HepG2 (cell line): ENCODE results near the gene SLAMF6. TPM values are rescaled to one million over a fixed set of nuclear protein-coding genes. Genes with fewer than 3 reads are reported as not detected.

ENCODE experiments used
- ATAC-seq: fragments of 200-7000 bp; cut with Tn5 transposase; 3 replicates; pipeline ENCODE4 v1.9.1; 2020; ENCODE audit warnings: mild to moderate bottlenecking, moderate library complexity
- BruUV-seq: library from RNA; stranded (reverse); fragments of 400-500 nt; replicated peaks from 2 replicates; lab custom pipeline; 2021; lab: Mats Ljungman, UMichigan
- CTCF ChIA-PET: fragments of 300-600 bp; formaldehyde crosslinking; extraction: SDS; loops from one replicate; lab custom pipeline; 2021; ENCODE audit warnings: low total read pairs, inconsistent platforms, low intra/inter-chr PET ratio; lab: Yijun Ruan, JAX
- POLR2A ChIA-PET: fragments of 350-600 bp; sonication (Branson Sonifier 250); formaldehyde crosslinking; loops from one replicate; lab custom pipeline; 2020; ENCODE audit warnings: antibody characterized with exemption, inconsistent platforms; lab: Yijun Ruan, JAX
- DNase-seq: peaks from one replicate; pipeline ENCODE4 v3.0.0-alpha.2; 2015; ENCODE audit warnings: low spot score
- FAIRE-seq: peaks from 3 replicates; lab custom pipeline; 2011; peaks lifted over from hg19 to GRCh38; lab: Jason Lieb, UNC
- H2AFZ ChIP-seq: one replicate; pipeline ENCODE4 v1.6.1; 2011; ENCODE audit warnings: low read length, inconsistent platforms
- H3K27ac ChIP-seq: fragments of 300-600 bp; 3 replicates; pipeline ENCODE4 v1.8.0; 2011; ENCODE audit warnings: mixed run types, mild to moderate bottlenecking, mixed read lengths, low read length, inconsistent platforms; ENCODE audit not compliant: insufficient read depth; ENCODE audit errors: extremely low read length
- H3K27me3 ChIP-seq, 2 experiments: fragments of 200-600 bp in 1 of 2; 2 replicates in 1 of 2; 3 replicates in 1 of 2; pipeline versions ENCODE4 v1.6.0 to v1.8.0; 2011; ENCODE audit warnings: low read length in 2 of 2, mild to moderate bottlenecking in 2 of 2, moderate library complexity in 2 of 2, inconsistent platforms in 1 of 2; ENCODE audit not compliant: insufficient read depth in 2 of 2, control insufficient read depth in 1 of 2
- H3K36me3 ChIP-seq, 2 experiments: fragments of 200-600 bp in 1 of 2; replicated peaks in 1 of 2; 2 replicates in 1 of 2; 3 replicates in 1 of 2; pipeline versions ENCODE4 v1.5.1 to v1.8.0; 2011; ENCODE audit warnings: low read length in 2 of 2, inconsistent platforms in 1 of 2; ENCODE audit not compliant: insufficient read depth in 2 of 2, control insufficient read depth in 1 of 2
- H3K4me1 ChIP-seq: 2 replicates; pipeline ENCODE4 v1.5.1; 2012; ENCODE audit warnings: low read length, inconsistent platforms; ENCODE audit not compliant: insufficient read depth
- H3K4me2 ChIP-seq: 2 replicates; pipeline ENCODE4 v1.6.0; 2011; ENCODE audit warnings: low read depth, low read length, inconsistent platforms
- H3K4me3 ChIP-seq, 3 experiments: fragments of 200-600 bp in 1 of 3; sonication (generic), shearing (Covaris generic) in 1 of 3; replicated peaks in 1 of 3; 2 replicates each; pipeline ENCODE4 v1.5.1; 2011 to 2016; ENCODE audit warnings: low read length in 3 of 3, inconsistent platforms in 2 of 3, low read depth in 2 of 3, mild to moderate bottlenecking in 2 of 3, control low read depth in 1 of 3, mixed read lengths in 1 of 3; ENCODE audit not compliant: insufficient read depth in 1 of 3
- H3K79me2 ChIP-seq: one replicate; pipeline ENCODE4 v1.6.1; 2011; ENCODE audit warnings: low read length, inconsistent platforms; ENCODE audit not compliant: insufficient read depth
- H3K9ac ChIP-seq: 2 replicates; pipeline ENCODE4 v1.6.0; 2011; ENCODE audit warnings: mild to moderate bottlenecking, low read depth, low read length, inconsistent platforms; ENCODE audit not compliant: insufficient read depth
- H3K9me3 ChIP-seq: 2 replicates; pipeline ENCODE4 v1.5.1; 2012; ENCODE audit warnings: mild to moderate bottlenecking, low read length
- H4K20me1 ChIP-seq: 2 replicates; pipeline ENCODE4 v1.6.0; 2011; ENCODE audit warnings: inconsistent platforms, mild to moderate bottlenecking, low read length, moderate library complexity; ENCODE audit not compliant: insufficient read depth
- ELF1 ChIP-seq: sonication (generic); formaldehyde crosslinking; IDR thresholded peaks from 2 replicates; pipeline ENCODE4 v1.4.0; 2020; ENCODE audit warnings: missing genetic modification reagents
- ETV6 ChIP-seq: sonication (generic); formaldehyde crosslinking; conservative IDR thresholded peaks from 2 replicates; pipeline ENCODE4 v1.4.0; 2020; ENCODE audit warnings: missing genetic modification reagents
- FOSL2 ChIP-seq: sonication (generic); formaldehyde crosslinking; IDR thresholded peaks from 2 replicates; pipeline ENCODE4 v1.4.0; 2020; ENCODE audit warnings: missing genetic modification reagents
- JUND ChIP-seq: sonication (generic); formaldehyde crosslinking; IDR thresholded peaks from 2 replicates; pipeline ENCODE4 v1.8.0; 2022; ENCODE audit warnings: mild to moderate bottlenecking, missing genetic modification reagents
- POLR2AphosphoS2 ChIP-seq: IDR thresholded peaks from 2 replicates; pipeline ENCODE4 v1.6.1; 2011; ENCODE audit warnings: low read depth, low read length, improper control_type of control experiment
- TAF1 ChIP-seq: sonication (generic); formaldehyde crosslinking; IDR thresholded peaks from 2 replicates; pipeline ENCODE4 v1.4.0; 2020; ENCODE audit warnings: missing genetic modification reagents
- ZNF124 ChIP-seq: sonication (generic); formaldehyde crosslinking; IDR thresholded peaks from 2 replicates; pipeline ENCODE4 v1.4.0; 2020; ENCODE audit warnings: missing genetic modification reagents
- WGBS: methylation state at CpG from one replicate; pipeline ENCODE4 v1.1.6; 2017; ENCODE audit warnings: low lambda C conversion rate; 5-methylcytosine and 5-hydroxymethylcytosine counted together
- in situ Hi-C: cut with HindIII; loops from 2 replicates; pipeline ENCODE4 v1.10.0; 2017; ENCODE audit warnings: low pct_unique_long_range_greater_than_20kb; ENCODE audit not compliant: extremely low pct_ligation_motif_present
- intact Hi-C: fragments of 100-400 bp; cut with micrococcal nuclease; formaldehyde crosslinking; loops from one replicate; pipeline ENCODE4 v1.10.0; 2022; ENCODE audit not compliant: unreplicated experiment
- polyA plus RNA-seq, 8 experiments: library from polyadenylated mRNA; depleted of rRNA in 3 of 8; stranded (reverse) in 7 of 8; unstranded in 1 of 8; fragments of >200 nt; fragmentation: Illumina TruSeq in 4 of 8; extraction: Trizol in 4 of 8; gene quantifications; 2 replicates each; pipeline versions ENCODE4 v1.2.1 to v1.2.3, GENCODE V29; 2011 to 2016; ENCODE audit warnings: low read depth in 4 of 8, missing spikeins in 1 of 8, mixed read lengths in 1 of 8; ENCODE audit not compliant: insufficient read depth in 1 of 8
- total RNA-seq, 5 experiments: library from RNA; depleted of rRNA; stranded (reverse); fragments of >200 nt; fragmentation: Illumina TruSeq; extraction: Trizol; gene quantifications; 2 replicates each; pipeline ENCODE4 v1.2.3, GENCODE V29; 2016; ENCODE audit warnings: low read depth in 1 of 5
- TF ChIP-seq, protein P1 (sequence below): sonication (generic); formaldehyde crosslinking; IDR thresholded peaks from 2 replicates; pipeline ENCODE4 v1.5.1; 2020; ENCODE audit warnings: mild to moderate bottlenecking, moderate library complexity, missing genetic modification reagents
- TF ChIP-seq, protein P2 (sequence below): sonication (generic); formaldehyde crosslinking; IDR thresholded peaks from 2 replicates; pipeline ENCODE4 v1.4.0; 2020; ENCODE audit warnings: missing genetic modification reagents, borderline replicate concordance

SLAMF6 gene
- total and polyA plus RNA-seq, 2 of the 13 experiments (the other 11 are each of a cell fraction or from before 2014, with no cell fraction given) = not detected

DNA sequence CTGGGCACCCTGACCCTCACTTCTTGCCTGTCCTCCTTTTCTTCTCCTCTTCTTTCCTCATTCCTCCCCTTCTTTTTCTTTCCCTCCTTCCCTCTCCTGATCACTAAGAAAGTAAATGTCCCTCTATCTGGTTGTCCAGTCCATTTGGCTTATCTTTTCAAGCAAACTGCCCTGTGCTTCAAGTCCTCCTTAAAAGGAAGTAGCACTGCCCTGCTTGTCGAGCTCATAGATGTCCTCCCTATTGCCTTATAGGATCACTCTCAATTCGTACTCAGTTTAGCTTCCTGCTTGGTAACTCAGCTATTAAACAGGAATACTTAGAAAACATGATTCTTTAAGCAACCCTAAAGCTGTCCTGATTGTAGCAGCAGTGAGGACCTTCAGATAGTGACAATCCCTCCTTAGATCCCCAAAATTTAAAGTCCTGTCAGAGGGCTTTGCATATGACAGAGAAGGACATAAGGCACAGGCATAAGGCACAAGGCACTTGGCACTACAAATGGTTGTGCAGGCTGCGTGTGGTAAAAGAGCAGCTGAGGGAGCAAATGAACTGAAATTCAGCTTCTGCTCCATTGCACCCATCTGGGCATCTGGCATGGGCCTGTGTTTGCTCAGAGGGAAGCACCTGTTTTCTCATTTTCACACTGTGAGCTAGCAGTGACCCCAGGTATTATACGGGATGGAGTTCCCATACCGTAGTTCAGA, 26.1 kb upstream of the SLAMF6 start:
- no peak overlapping the region for H3K4me3 ChIP-seq
- TF ChIP-seq TAF1 (CRISPR knock-in tag) = no peak
- TF ChIP-seq ETV6 = no peak
- TF ChIP-seq, protein P1, sequence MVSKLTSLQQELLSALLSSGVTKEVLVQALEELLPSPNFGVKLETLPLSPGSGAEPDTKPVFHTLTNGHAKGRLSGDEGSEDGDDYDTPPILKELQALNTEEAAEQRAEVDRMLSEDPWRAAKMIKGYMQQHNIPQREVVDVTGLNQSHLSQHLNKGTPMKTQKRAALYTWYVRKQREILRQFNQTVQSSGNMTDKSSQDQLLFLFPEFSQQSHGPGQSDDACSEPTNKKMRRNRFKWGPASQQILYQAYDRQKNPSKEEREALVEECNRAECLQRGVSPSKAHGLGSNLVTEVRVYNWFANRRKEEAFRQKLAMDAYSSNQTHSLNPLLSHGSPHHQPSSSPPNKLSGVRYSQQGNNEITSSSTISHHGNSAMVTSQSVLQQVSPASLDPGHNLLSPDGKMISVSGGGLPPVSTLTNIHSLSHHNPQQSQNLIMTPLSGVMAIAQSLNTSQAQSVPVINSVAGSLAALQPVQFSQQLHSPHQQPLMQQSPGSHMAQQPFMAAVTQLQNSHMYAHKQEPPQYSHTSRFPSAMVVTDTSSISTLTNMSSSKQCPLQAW (CRISPR knock-in tag) = no peak
- TF ChIP-seq ZNF124 (CRISPR knock-in tag) = no peak
- TF ChIP-seq ELF1 (CRISPR knock-in tag) = no peak
- TF ChIP-seq JUND = no peak

DNA sequence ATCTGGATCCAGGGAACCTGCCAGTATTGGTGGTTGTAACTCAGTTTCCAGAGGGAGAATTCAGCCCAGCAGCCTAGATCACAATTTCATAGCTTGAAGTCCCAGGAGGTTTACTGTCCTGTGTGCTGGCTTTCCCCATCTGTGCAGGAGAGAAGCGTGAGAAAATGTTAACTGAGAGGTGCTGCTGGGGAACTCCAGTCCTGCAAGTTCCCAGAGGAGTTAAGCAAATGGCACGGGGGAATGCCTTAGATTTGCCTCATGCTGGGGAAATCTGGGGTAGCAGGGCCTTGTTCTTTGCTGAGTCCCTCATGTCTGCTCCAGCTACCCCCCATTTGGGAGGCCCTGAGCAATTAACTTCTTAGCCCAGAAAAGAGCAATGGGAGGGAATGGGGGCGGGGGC, 25.1 kb upstream of the SLAMF6 start:
- CTCF ChIA-PET = no interaction called here

More for the DNA sequence above, 26.1 kb upstream of the SLAMF6 start:
- WGBS = 42% methylated on average over 5 of the region's 5 CpGs
- Histone ChIP-seq H4K20me1 (no peaks in the 10 kb centered on the region), H3K9me3 (no peaks in the 10 kb centered on the region), H3K27ac (no peak overlapping the region), H3K4me1 (peaks cover 6% of the 10 kb centered on the region; the same call in 1 of the 2 replicates), H2AFZ (no peak overlapping the region), H3K9ac (no peak overlapping the region), H3K4me2 (no peak overlapping the region), H3K27me3 (no peaks in the 10 kb centered on the region), H3K36me3 (no peaks in the 10 kb centered on the region), H3K79me2 (no peaks in the 10 kb centered on the region)
- no TSS peak for BruUV-seq
- in situ Hi-C loops (no loop called here), intact Hi-C loops (no loop called here)
- CTCF ChIA-PET = no interaction called here
- POLR2A ChIA-PET = no interaction called here
- DNase-seq (no peak), ATAC-seq (no peak), FAIRE-seq (no peak)

More for the DNA sequence above, 25.1 kb upstream of the SLAMF6 start:
- TF ChIP-seq POLR2AphosphoS2 (no peak), FOSL2 (CRISPR knock-in tag) (no peak)
- TF ChIP-seq, protein P2, sequence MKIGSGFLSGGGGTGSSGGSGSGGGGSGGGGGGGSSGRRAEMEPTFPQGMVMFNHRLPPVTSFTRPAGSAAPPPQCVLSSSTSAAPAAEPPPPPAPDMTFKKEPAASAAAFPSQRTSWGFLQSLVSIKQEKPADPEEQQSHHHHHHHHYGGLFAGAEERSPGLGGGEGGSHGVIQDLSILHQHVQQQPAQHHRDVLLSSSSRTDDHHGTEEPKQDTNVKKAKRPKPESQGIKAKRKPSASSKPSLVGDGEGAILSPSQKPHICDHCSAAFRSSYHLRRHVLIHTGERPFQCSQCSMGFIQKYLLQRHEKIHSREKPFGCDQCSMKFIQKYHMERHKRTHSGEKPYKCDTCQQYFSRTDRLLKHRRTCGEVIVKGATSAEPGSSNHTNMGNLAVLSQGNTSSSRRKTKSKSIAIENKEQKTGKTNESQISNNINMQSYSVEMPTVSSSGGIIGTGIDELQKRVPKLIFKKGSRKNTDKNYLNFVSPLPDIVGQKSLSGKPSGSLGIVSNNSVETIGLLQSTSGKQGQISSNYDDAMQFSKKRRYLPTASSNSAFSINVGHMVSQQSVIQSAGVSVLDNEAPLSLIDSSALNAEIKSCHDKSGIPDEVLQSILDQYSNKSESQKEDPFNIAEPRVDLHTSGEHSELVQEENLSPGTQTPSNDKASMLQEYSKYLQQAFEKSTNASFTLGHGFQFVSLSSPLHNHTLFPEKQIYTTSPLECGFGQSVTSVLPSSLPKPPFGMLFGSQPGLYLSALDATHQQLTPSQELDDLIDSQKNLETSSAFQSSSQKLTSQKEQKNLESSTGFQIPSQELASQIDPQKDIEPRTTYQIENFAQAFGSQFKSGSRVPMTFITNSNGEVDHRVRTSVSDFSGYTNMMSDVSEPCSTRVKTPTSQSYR (CRISPR knock-in tag) = no peak
- in situ Hi-C loops = no loop called here
- H4K20me1 ChIP-seq = no peaks in the 10 kb centered on the region
- no peak overlapping the region for H3K4me2 ChIP-seq
- H3K4me1 ChIP-seq = peaks cover 6% of the 10 kb centered on the region; the same call in 1 of the 2 replicates
- BruUV-seq = no TSS peak
- no peak overlapping the region for H3K4me3 ChIP-seq
- POLR2A ChIA-PET = no interaction called here
- H3K9ac ChIP-seq = no peak overlapping the region
- H3K9me3 ChIP-seq = no peaks in the 10 kb centered on the region
- FAIRE-seq = no peak
- H3K36me3 ChIP-seq = no peaks in the 10 kb centered on the region
- DNase-seq = no peak
- no peak overlapping the region for H3K27ac ChIP-seq
- no peak overlapping the region for H2AFZ ChIP-seq
- no peaks in the 10 kb centered on the region for H3K79me2 ChIP-seq
- WGBS = 0% methylated on average over 3 of the region's 3 CpGs
- intact Hi-C loops = no loop called here
- no peaks in the 10 kb centered on the region for H3K27me3 ChIP-seq
- ATAC-seq = no peak
